GM23338 (cell line): ENCODE results near the gene ADAMTS19. TPM values are rescaled to one million over a fixed set of nuclear protein-coding genes. Genes with fewer than 3 reads are reported as not detected.
A peak's percentile ranks its signal among the peaks of the same experiment; 100 is the strongest.

ENCODE experiments used
- ATAC-seq: fragments of 200-7000 bp; cut with Tn5 transposase; 3 replicates; pipeline ENCODE4 v1.9.1; 2020
- DNase-seq: peaks from one replicate; pipeline ENCODE4 v3.0.0-alpha.2; 2015; ENCODE audit warnings: low spot score
- H2AFZ ChIP-seq: fragments of 200-600 bp; sonication (generic); 2 replicates; pipeline ENCODE4 v1.8.0; 2016; ENCODE audit warnings: antibody characterized with exemption, mild to moderate bottlenecking, moderate library complexity
- H3F3A ChIP-seq: fragments of 200-600 bp; sonication (generic); replicated peaks from 2 replicates; pipeline ENCODE4 v1.8.0; 2017; ENCODE audit warnings: antibody characterized with exemption, mixed run types, low read depth
- H3K27ac ChIP-seq: fragments of 200-600 bp; sonication (generic); 2 replicates; pipeline ENCODE4 v1.6.1; 2016; ENCODE audit warnings: low read depth
- H3K27me3 ChIP-seq: fragments of 200-600 bp; sonication (generic); 2 replicates; pipeline ENCODE4 v1.8.0; 2016; ENCODE audit warnings: mild to moderate bottlenecking, mixed run types, moderate library complexity; ENCODE audit not compliant: insufficient read depth
- H3K36me3 ChIP-seq: fragments of 200-600 bp; sonication (generic); 2 replicates; pipeline ENCODE4 v1.8.0; 2016; ENCODE audit warnings: mild to moderate bottlenecking; ENCODE audit not compliant: insufficient read depth
- H3K4me1 ChIP-seq: fragments of 200-600 bp; sonication (generic); 2 replicates; pipeline ENCODE4 v1.8.0; 2016; ENCODE audit warnings: mild to moderate bottlenecking, moderate library complexity; ENCODE audit not compliant: insufficient read depth
- H3K4me2 ChIP-seq: fragments of 200-600 bp; sonication (generic); 2 replicates; pipeline ENCODE4 v1.7.1; 2017; ENCODE audit warnings: mixed run types
- H3K4me3 ChIP-seq: fragments of 200-600 bp; sonication (generic); 2 replicates; pipeline ENCODE4 v1.6.1; 2016; ENCODE audit warnings: mixed run types
- H3K79me2 ChIP-seq: fragments of 200-600 bp; sonication (generic); replicated peaks from 2 replicates; pipeline ENCODE4 v1.8.0; 2017; ENCODE audit warnings: mild to moderate bottlenecking; ENCODE audit not compliant: insufficient read depth
- H3K9me2 ChIP-seq: fragments of 200-600 bp; sonication (generic); 2 replicates; pipeline ENCODE4 v1.8.0; 2017; ENCODE audit not compliant: insufficient read depth
- H4K20me1 ChIP-seq: fragments of 200-600 bp; sonication (generic); replicated peaks from 2 replicates; pipeline ENCODE4 v1.8.0; 2017; ENCODE audit warnings: mild to moderate bottlenecking; ENCODE audit not compliant: insufficient read depth
- H3K27ac Mint-ChIP-seq: 2 replicates; pipeline ENCODE4 v1.8.0; 2020; ENCODE audit warnings: inconsistent platforms, mild to moderate bottlenecking, moderate library complexity, mixed read lengths
- H3K27me3 Mint-ChIP-seq: 3 replicates; pipeline ENCODE4 v1.8.0; 2022; ENCODE audit warnings: low read depth, mild to moderate bottlenecking, moderate library complexity, mixed read lengths, inconsistent platforms; ENCODE audit not compliant: insufficient read depth, poor library complexity
- H3K36me3 Mint-ChIP-seq: 3 replicates; pipeline ENCODE4 v1.8.0; 2021; ENCODE audit warnings: low read depth, mild to moderate bottlenecking, inconsistent platforms, moderate library complexity, mixed read lengths
- H3K4me1 Mint-ChIP-seq: 3 replicates; pipeline ENCODE4 v1.8.0; 2020; ENCODE audit warnings: mild to moderate bottlenecking, inconsistent platforms, mixed read lengths
- H3K4me3 Mint-ChIP-seq: 3 replicates; pipeline ENCODE4 v1.8.0; 2021; ENCODE audit warnings: moderate library complexity, mild to moderate bottlenecking, inconsistent platforms, mixed read lengths
- H3K9me3 Mint-ChIP-seq: 3 replicates; pipeline ENCODE4 v1.8.0; 2020; ENCODE audit warnings: moderate library complexity, mild to moderate bottlenecking, inconsistent platforms, mixed read lengths
- JUNB ChIP-seq: IDR thresholded peaks from one replicate; pipeline ENCODE4 v1.6.1; 2016; ENCODE audit warnings: antibody characterized with exemption; ENCODE audit not compliant: unreplicated experiment
- STAT1 ChIP-seq: IDR thresholded peaks from one replicate; pipeline ENCODE4 v1.6.1; 2016; ENCODE audit warnings: antibody characterized with exemption; ENCODE audit not compliant: unreplicated experiment
- ZNF114 ChIP-seq: fragments of 250-450 bp; sonication (Bioruptor Pico); IDR thresholded peaks from 2 replicates; pipeline ENCODE4 v1.5.0; 2020; ENCODE audit warnings: mild to moderate bottlenecking, moderate library complexity
- polyA plus RNA-seq: library from polyadenylated mRNA; unstranded; fragments of >200 nt; fragmentation: Nextera tagmentation; extraction: Ambion mirVana; gene quantifications from 2 replicates; pipeline ENCODE4 v1.2.1, GENCODE V29; 2016
- total RNA-seq: library from RNA; depleted of rRNA; stranded (reverse); fragments of >200 nt; shearing (Covaris generic); gene quantifications from 2 replicates; pipeline ENCODE4 v1.2.3, GENCODE V29; 2014
- TF ChIP-seq, protein P1 (sequence below): fragments of 250-450 bp; sonication (Bioruptor Pico); IDR thresholded peaks from 2 replicates; pipeline ENCODE4 v1.5.0; 2020; ENCODE audit warnings: mild to moderate bottlenecking, moderate library complexity

Gene ADAMTS19
- total and polyA plus RNA-seq, 2 experiments from 2014 or later, result 6.0 to 27.4 TPM

- TF ChIP-seq, protein P1, sequence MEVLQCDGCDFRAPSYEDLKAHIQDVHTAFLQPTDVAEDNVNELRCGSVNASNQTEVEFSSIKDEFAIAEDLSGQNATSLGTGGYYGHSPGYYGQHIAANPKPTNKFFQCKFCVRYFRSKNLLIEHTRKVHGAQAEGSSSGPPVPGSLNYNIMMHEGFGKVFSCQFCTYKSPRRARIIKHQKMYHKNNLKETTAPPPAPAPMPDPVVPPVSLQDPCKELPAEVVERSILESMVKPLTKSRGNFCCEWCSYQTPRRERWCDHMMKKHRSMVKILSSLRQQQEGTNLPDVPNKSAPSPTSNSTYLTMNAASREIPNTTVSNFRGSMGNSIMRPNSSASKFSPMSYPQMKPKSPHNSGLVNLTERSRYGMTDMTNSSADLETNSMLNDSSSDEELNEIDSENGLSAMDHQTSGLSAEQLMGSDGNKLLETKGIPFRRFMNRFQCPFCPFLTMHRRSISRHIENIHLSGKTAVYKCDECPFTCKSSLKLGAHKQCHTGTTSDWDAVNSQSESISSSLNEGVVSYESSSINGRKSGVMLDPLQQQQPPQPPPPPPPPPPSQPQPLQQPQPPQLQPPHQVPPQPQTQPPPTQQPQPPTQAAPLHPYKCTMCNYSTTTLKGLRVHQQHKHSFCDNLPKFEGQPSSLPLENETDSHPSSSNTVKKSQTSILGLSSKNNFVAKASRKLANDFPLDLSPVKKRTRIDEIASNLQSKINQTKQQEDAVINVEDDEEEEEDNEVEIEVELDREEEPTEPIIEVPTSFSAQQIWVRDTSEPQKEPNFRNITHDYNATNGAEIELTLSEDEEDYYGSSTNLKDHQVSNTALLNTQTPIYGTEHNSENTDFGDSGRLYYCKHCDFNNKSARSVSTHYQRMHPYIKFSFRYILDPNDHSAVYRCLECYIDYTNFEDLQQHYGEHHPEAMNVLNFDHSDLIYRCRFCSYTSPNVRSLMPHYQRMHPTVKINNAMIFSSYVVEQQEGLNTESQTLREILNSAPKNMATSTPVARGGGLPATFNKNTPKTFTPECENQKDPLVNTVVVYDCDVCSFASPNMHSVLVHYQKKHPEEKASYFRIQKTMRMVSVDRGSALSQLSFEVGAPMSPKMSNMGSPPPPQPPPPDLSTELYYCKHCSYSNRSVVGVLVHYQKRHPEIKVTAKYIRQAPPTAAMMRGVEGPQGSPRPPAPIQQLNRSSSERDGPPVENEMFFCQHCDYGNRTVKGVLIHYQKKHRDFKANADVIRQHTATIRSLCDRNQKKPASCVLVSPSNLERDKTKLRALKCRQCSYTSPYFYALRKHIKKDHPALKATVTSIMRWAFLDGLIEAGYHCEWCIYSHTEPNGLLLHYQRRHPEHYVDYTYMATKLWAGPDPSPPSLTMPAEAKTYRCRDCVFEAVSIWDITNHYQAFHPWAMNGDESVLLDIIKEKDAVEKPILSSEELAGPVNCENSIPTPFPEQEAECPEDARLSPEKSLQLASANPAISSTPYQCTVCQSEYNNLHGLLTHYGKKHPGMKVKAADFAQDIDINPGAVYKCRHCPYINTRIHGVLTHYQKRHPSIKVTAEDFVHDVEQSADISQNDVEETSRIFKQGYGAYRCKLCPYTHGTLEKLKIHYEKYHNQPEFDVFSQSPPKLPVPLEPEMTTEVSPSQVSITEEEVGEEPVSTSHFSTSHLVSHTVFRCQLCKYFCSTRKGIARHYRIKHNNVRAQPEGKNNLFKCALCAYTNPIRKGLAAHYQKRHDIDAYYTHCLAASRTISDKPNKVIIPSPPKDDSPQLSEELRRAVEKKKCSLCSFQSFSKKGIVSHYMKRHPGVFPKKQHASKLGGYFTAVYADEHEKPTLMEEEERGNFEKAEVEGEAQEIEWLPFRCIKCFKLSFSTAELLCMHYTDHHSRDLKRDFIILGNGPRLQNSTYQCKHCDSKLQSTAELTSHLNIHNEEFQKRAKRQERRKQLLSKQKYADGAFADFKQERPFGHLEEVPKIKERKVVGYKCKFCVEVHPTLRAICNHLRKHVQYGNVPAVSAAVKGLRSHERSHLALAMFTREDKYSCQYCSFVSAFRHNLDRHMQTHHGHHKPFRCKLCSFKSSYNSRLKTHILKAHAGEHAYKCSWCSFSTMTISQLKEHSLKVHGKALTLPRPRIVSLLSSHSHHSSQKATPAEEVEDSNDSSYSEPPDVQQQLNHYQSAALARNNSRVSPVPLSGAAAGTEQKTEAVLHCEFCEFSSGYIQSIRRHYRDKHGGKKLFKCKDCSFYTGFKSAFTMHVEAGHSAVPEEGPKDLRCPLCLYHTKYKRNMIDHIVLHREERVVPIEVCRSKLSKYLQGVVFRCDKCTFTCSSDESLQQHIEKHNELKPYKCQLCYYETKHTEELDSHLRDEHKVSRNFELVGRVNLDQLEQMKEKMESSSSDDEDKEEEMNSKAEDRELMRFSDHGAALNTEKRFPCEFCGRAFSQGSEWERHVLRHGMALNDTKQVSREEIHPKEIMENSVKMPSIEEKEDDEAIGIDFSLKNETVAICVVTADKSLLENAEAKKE (CRISPR knock-in tag), result no peak
- TF ChIP-seq JUNB (no peak), ZNF114 (CRISPR knock-in tag) (no peak)
Observed at GRCh38 chr5:129554134-129554904, 94.2 kb downstream of the ADAMTS19 start (continued).

DNA sequence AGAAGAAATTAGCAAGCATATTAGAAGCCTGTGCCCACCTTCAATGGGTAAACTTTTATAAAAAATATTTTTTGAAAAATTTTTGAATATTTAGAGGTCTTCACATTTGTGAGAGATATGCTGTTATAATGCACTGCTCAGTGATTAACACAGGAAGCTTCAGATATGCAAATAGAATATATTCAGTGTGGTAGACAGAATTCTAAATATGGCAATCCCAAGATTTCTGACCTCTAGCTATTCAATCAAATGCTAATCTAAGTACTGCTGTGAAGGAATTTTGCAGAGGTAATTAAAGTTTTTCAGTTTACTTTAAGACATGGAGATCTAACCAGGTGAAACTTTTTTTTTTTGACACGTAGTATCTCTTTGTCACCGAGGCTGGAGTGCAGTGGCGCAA is 103.5 kb downstream of the ADAMTS19 start:
- Mint-ChIP-seq H3K27me3 (no peaks in the 10 kb centered on the region), H3K9me3 (no peaks in the 10 kb centered on the region), H3K27ac (peak overlapping the region; percentile 72; the same call in 1 of the 2 replicates), H3K4me1 (no peaks in the 10 kb centered on the region), H3K4me3 (no peak overlapping the region), H3K36me3 (no peaks in the 10 kb centered on the region)
- H3K4me3 ChIP-seq, result no peak overlapping the region
- no peaks in the 10 kb centered on the region for H3F3A ChIP-seq
- no peak for ATAC-seq
- no peaks in the 10 kb centered on the region for H3K9me2 ChIP-seq
- H3K4me2 ChIP-seq, result no peak overlapping the region
- H3K27me3 ChIP-seq, result no peaks in the 10 kb centered on the region
- H3K79me2 ChIP-seq, result no peaks in the 10 kb centered on the region
- no peaks in the 10 kb centered on the region for H3K4me1 ChIP-seq
- H4K20me1 ChIP-seq, result no peaks in the 10 kb centered on the region
- H3K36me3 ChIP-seq, result no peaks in the 10 kb centered on the region
- no peak overlapping the region for H3K27ac ChIP-seq
- no peak overlapping the region for H2AFZ ChIP-seq
- DNase-seq, result no peak
- TF ChIP-seq JUNB (no peak), STAT1 (no peak)
- TF ChIP-seq, protein P1 (CRISPR knock-in tag), result no peak
